Vagina (tissue), 2 donors: ENCODE results near the gene GGT7. TPM values are rescaled to one million over a fixed set of nuclear protein-coding genes. Genes with fewer than 3 reads are reported as not detected.
A peak's percentile ranks its signal among the peaks of the same experiment; 100 is the strongest.
"Not testable (repeated sequence)": the region's sequence is repeated elsewhere in the genome, so short reads cannot be mapped to it uniquely, and the experiment has no call there.

Experiments used
- DNase-seq, 2 donors: peaks; one replicate each; pipeline ENCODE4 v3.0.0-alpha.2; 2017; ENCODE audit errors: extremely low spot score in 2 of 2
- H3K27ac ChIP-seq: fragments of 200-600 bp; sonication (generic); one replicate; pipeline ENCODE4 v1.5.1; 2019
- H3K27me3 ChIP-seq: fragments of 200-600 bp; sonication (generic); one replicate; pipeline ENCODE4 v1.5.1; 2019
- H3K36me3 ChIP-seq, 2 donors: fragments of 200-600 bp; sonication (generic); one replicate each; pipeline ENCODE4 v1.5.1; 2017 to 2019
- H3K4me1 ChIP-seq: fragments of 200-600 bp; sonication (generic); one replicate; pipeline ENCODE4 v1.5.1; 2019
- H3K4me3 ChIP-seq, 2 donors: fragments of 200-600 bp; sonication (generic); 1 replicate in 1 of 2; 2 replicates in 1 of 2; pipeline ENCODE4 v1.5.1; 2016 to 2019
- H3K9me3 ChIP-seq: fragments of 200-600 bp; sonication (generic); one replicate; pipeline ENCODE4 v1.5.1; 2019
- POLR2A ChIP-seq, 2 donors: fragments of 450-650 bp; IDR thresholded peaks; one replicate each; pipeline ENCODE4 v1.6.1; 2017; ENCODE audit warnings: antibody characterized with exemption in 2 of 2, mild to moderate bottlenecking in 2 of 2, moderate library complexity in 2 of 2
- POLR2AphosphoS5 ChIP-seq, 2 donors: sonication (generic); formaldehyde crosslinking; IDR thresholded peaks; one replicate each; pipeline ENCODE4 v1.9.0; 2017; ENCODE audit warnings: antibody characterized with exemption in 2 of 2, mild to moderate bottlenecking in 2 of 2, low read depth in 1 of 2; ENCODE audit not compliant: insufficient read depth in 1 of 2
- intact Hi-C: fragments of 100-400 bp; cut with DNase I; formaldehyde crosslinking; loops from one replicate; pipeline ENCODE4 v1.15.1; 2023
- total RNA-seq: library from RNA; depleted of rRNA; stranded (reverse); fragments of >200 nt; gene quantifications from one replicate; pipeline ENCODE4 v1.2.3, GENCODE V29; 2016
- TF ChIP-seq, protein P1 (sequence below), 3 experiments: fragments of 450-650 bp in 2 of 3; fragments of 200-600 bp in 1 of 3; sonication (generic) in 1 of 3; IDR thresholded peaks; one replicate each; pipeline ENCODE4 v1.5.1; 2017 to 2019; ENCODE audit warnings: antibody characterized with exemption in 3 of 3, mild to moderate bottlenecking in 2 of 3, moderate library complexity in 2 of 3

GGT7 gene
- total RNA-seq, 1 donor from 2014 or later = 18.9 TPM

DNA sequence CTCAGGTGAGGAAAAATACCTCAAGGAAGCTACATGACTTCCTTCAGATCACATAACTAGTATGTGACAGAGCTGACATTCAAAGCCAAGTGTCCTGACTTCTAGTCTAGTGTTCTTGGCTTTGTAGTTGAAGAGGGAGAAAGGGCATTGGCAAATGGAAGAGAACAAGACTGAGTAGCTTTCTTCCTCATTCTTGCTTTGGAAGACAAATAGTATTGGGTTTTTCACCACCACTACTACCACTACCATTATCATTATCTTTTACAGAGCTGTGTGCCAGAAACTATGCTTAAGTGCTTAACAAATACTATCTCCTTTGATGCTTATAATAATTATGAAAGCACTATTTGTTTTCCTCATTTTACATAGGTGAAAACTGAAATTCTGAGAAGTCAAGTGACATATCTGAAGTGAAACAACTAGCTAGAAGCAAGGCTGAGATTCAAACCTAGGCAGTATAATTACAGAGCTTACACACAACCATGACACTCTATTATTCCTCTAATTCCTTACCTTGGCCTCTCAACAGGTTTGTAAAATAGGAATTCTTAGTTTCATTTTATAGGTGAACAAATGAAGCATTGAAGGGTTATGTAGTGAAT, 10.5 kb upstream of the GGT7 start:
- H3K27ac ChIP-seq = no peak overlapping the region
- H3K9me3 ChIP-seq = no peaks in the 10 kb centered on the region
- peaks cover 13% of the 10 kb centered on the region for H3K4me1 ChIP-seq
- no peak for TF ChIP-seq POLR2A (IDR thresholded peaks at IDR 0.05)
- TF ChIP-seq POLR2AphosphoS5 (IDR thresholded peaks at IDR 0.05; ENCODE audit: insufficient read depth in 1 of 2, low read depth in 1 of 2) = no peak
- TF ChIP-seq, protein P1, sequence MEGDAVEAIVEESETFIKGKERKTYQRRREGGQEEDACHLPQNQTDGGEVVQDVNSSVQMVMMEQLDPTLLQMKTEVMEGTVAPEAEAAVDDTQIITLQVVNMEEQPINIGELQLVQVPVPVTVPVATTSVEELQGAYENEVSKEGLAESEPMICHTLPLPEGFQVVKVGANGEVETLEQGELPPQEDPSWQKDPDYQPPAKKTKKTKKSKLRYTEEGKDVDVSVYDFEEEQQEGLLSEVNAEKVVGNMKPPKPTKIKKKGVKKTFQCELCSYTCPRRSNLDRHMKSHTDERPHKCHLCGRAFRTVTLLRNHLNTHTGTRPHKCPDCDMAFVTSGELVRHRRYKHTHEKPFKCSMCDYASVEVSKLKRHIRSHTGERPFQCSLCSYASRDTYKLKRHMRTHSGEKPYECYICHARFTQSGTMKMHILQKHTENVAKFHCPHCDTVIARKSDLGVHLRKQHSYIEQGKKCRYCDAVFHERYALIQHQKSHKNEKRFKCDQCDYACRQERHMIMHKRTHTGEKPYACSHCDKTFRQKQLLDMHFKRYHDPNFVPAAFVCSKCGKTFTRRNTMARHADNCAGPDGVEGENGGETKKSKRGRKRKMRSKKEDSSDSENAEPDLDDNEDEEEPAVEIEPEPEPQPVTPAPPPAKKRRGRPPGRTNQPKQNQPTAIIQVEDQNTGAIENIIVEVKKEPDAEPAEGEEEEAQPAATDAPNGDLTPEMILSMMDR (IDR thresholded peaks at IDR 0.05) = no peak
- no peak overlapping the region for H3K4me3 ChIP-seq
- H3K36me3 ChIP-seq = peaks cover 0 to 28% of the 10 kb centered on the region in 2 donors
- intact Hi-C loops = no loop called here
- DNase-seq = no peak
- no peaks in the 10 kb centered on the region for H3K27me3 ChIP-seq

- peaks cover 0 to 28% of the 10 kb centered on the region in 2 donors for H3K36me3 ChIP-seq
- TF ChIP-seq POLR2A (IDR thresholded peaks at IDR 0.05) (no peak), POLR2AphosphoS5 (IDR thresholded peaks at IDR 0.05; ENCODE audit: insufficient read depth in 1 of 2, low read depth in 1 of 2) (no peak)
- TF ChIP-seq, protein P1 (IDR thresholded peaks at IDR 0.05) = no peak
- H3K27ac ChIP-seq = no peak overlapping the region
- no peaks in the 10 kb centered on the region for H3K27me3 ChIP-seq
- DNase-seq = no peak
- no peaks in the 10 kb centered on the region for H3K9me3 ChIP-seq
- H3K4me1 ChIP-seq = peaks cover 27% of the 10 kb centered on the region
- intact Hi-C loops = no loop called here
- H3K4me3 ChIP-seq = no peak overlapping the region
These were observed 9.0 kb upstream of the GGT7 start for GRCh38 chr20:34881689-34882088.

- Histone ChIP-seq H3K36me3 (peaks cover 0 to 28% of the 10 kb centered on the region in 2 donors), H3K4me1 (peaks cover 27% of the 10 kb centered on the region)
- H3K27me3 ChIP-seq, H3K9me3 ChIP-seq, intact Hi-C loops, H3K27ac ChIP-seq, H3K4me3 ChIP-seq, DNase-seq: not testable (repeated sequence)
These were observed 8.3 kb upstream of the GGT7 start for GRCh38 chr20:34880971-34881370.

DNA sequence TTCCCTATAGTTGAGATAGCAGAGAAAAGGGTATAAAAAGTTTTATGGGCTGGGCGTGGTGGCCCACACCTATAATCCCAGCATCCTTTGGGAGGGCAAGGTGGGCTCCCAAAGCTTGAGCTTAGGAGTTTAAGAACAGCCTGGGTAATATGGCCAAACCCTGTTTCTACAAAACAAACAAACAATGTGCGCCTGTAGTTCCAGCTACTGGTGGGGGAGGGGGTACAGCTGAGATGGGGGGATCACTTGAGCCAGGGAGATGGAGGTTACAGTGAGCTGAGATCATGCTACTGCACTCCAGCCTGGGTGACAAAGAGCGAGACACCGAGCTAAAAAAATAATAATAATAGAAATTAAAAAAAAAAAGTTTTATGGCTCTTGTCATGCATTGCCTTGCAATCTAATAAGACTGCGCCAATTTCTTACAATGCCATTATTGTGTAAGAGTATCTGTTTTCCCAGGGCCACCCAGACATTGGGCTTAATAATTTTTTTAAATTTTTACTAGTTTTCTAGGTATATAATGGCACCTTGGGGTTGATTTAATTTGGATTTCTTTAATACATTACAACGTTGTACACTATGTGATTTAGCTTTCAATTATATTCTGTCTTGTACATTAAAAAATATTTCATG, 7.7 kb upstream of the GGT7 start:
- DNase-seq = peak in 1 of 2 donors; percentile 34
- Histone ChIP-seq H3K4me1 (peaks cover 33% of the 10 kb centered on the region), H3K4me3 (no peak overlapping the region), H3K36me3 (peaks cover 0 to 28% of the 10 kb centered on the region in 2 donors), H3K27ac (no peak overlapping the region), H3K27me3 (no peaks in the 10 kb centered on the region), H3K9me3 (no peaks in the 10 kb centered on the region)
- TF ChIP-seq POLR2AphosphoS5 (IDR thresholded peaks at IDR 0.05; ENCODE audit: insufficient read depth in 1 of 2, low read depth in 1 of 2) (no peak), POLR2A (IDR thresholded peaks at IDR 0.05) (no peak)
- TF ChIP-seq, protein P1 (IDR thresholded peaks at IDR 0.05) = no peak
- intact Hi-C loops = no loop called here

DNA sequence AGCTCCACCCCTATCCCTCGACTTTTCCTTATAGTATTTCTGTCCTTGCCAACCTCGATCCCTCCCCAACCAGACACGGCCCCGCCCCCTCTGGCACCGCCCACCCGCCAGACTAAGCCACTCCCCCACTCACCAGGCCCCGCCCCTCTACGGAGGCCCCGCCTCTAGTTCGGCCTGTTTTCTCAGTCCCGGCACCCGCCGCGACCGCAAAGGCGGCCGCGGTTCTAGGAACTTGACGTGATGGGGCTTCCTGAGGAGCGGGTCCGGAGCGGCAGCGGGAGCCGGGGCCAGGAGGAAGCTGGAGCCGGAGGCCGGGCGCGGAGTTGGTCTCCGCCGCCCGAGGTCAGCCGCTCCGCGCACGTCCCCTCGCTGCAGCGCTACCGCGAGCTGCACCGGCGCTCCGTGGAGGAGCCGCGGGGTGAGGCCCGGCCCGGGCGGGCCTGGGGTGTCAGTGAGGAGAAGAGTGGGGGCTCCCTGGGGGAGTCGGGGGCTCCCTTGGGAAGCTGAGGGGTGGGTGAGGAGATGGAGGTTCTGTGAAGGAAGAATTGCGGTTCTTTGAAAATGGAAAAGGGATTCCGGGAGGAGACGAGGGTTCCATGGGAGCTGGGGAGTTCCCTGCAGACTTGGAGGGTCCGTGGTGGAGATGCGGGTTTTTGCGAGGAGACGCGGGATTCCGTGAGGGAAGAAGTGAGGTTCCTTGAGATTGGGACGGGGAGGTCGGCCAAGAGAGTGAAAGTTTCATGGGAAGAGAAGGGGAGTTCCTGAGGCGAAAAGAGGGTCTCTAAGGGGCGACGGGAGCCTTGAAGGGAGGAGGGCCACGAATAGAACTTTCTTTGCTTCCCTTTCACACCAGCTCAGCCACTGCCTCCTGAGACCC, 4.0 kb upstream of the GGT7 start, which contains the start of gene ACSS2:
Gene ACSS2 (plus strand): TSS at position 207 of the 877 bp plus-strand sequence. CDS start 34 bp downstream, at position 241.
- peak in 1 of 2 donors; percentile 78 for TF ChIP-seq POLR2AphosphoS5 (IDR thresholded peaks at IDR 0.05; ENCODE audit: insufficient read depth in 1 of 2, low read depth in 1 of 2)
- no peak for TF ChIP-seq POLR2A (IDR thresholded peaks at IDR 0.05)
- H3K9me3 ChIP-seq = no peaks in the 10 kb centered on the region
- H3K27ac ChIP-seq = peak within 1 kb of the TSS; percentile 96
- intact Hi-C loops = no loop called here
- no peak for DNase-seq
- peak within 1 kb of the TSS; percentile 91 to 96 for H3K4me3 ChIP-seq
- no peaks in the 10 kb centered on the region for H3K27me3 ChIP-seq
- peaks cover 62% of the 10 kb centered on the region for H3K4me1 ChIP-seq
- H3K36me3 ChIP-seq = no peaks in the 10 kb centered on the region
